Mammary epithelial cell (primary cell): ENCODE data around the gene ANKRD10.

Experiments used
- CTCF ChIP-seq, 2 donors: IDR thresholded peaks in 1 of 2; conservative IDR thresholded peaks in 1 of 2; 2 replicates each; pipeline ENCODE4 v1.5.1; 2011 to 2012; ENCODE audit warnings: inconsistent platforms in 2 of 2, low read length in 2 of 2, mild to moderate bottlenecking in 2 of 2, control low read depth in 1 of 2, low read depth in 1 of 2; ENCODE audit not compliant: insufficient read depth in 1 of 2; ENCODE audit errors: extremely low read depth in 1 of 2
- EZH2 ChIP-seq: IDR thresholded peaks from 2 replicates; pipeline ENCODE4 v1.6.1; 2012; ENCODE audit warnings: low read length, inconsistent platforms, borderline replicate concordance

DNA sequence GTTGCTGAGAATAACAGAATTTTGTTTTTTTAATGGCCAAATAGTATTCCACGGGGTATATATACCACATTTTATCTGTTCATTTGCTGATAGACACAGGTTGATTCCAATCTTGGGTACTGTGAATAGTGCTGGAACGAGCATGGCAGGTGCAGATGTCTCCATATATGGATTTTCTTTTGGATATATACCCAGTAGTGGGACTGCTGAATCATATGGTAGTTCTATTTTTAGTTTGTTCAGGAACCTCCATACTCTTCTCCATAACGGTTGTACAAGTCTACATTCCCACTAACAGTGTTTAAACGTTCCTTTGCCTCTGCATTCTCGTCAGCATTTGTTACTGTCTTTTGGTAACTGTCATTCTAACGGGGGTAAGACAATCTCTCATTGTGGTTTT is 17.3 kb downstream of the ANKRD10 start:
- TF ChIP-seq CTCF (conservative IDR thresholded peaks at IDR 0.05 in 1 of 2, IDR thresholded peaks at IDR 0.05 in 1 of 2; ENCODE audit: extremely low read depth in 1 of 2, insufficient read depth in 1 of 2, low read depth in 1 of 2, low read length in 2 of 2): no peak
- no peak for TF ChIP-seq EZH2
